Measurements from ENCODE around the gene CHKB. TPM values are rescaled to one million over a fixed set of nuclear protein-coding genes. Genes with fewer than 3 reads are reported as not detected.
A peak's percentile ranks its signal among the peaks of the same experiment; 100 is the strongest.

CHKB gene
- total and polyA plus RNA-seq, 10 of the 15 experiments (the other 5 are each of a cell fraction or from before 2014, with no cell fraction given) = 10.0 to 93.9 (median 57.0) TPM

DNA sequence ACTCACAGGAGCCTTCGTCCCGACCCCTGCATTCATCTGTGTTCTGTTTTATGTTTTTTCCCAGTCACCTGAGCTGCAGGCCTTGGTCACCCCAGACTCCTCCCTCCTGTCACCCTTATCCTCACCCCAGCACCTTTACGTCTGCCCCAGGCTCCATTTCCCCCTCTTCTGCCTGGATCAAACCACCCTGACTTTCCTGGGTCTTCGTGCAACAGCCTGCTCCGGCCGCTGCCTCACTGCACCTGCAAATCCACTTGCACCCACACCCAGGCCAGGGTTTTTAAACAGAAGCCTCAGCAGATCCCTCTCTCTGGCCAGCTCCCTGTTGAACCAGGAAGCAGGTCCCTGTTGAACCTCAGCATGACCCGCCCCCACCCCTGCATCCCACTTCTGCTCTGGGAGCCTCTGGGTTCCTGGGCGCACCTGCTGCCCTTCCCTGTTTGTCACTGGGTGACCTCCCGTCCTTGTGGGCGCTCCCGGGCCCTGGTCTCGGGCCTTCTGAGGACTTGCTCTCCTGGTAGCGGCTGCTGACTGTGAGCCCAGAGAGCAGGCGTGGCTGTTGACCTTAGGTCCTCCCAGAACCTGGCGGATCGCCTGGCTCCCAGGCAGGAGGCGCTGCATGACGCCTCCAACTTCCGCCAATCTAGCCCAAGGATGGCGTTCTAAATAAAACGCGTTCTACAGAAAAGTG lies 30.8 kb upstream of the CHKB start (continued):
- TF ChIP-seq TARDBP (IDR thresholded peaks at IDR 0.05; ENCODE audit: borderline replicate concordance) = no peak

DNA sequence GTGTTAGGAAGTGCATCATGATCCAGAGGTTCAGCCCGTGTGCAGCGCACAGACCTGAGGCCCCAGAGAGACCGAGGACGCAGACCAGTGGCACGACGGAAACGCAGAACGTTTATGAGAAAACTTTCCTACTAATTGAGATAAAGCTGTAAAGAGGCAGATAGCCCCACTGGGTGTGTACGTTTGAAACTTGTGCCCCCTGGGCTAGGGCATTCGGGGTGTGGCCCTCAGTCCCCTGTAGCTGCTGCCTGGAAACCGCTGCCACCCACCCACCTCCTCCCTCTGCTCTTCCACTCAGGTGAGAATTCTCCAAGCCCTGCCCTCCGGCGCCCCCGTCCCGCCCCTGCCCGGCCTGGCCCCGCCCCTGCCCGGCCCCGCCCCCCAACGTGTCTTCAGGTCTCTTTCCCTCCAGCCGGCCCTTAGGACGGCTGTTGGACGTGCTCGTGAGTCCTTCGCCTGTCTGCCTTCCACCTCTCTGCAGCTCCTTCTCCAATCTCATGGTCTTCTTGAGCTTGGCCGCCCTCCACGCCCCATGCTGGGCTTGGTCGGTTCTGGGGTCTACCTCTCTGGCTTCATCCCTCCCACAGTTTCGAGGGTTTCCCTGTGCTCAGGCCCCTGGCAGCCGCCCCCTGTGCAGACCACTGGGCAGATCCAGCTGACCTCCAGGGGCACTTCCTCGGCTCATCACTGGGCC lies 30.0 kb upstream of the CHKB start:
- H3K27me3 ChIP-seq (replicated peaks in 1 of 2; ENCODE audit: control insufficient read depth in 2 of 2, insufficient read depth in 2 of 2, low read length in 1 of 2) = no peaks in the 10 kb centered on the region; a peak in 1 of 4 replicates
- SMC1A ChIA-PET (ENCODE audit: uncharacterized antibody, unreplicated experiment) = interaction anchor here (0.6 kb wide), 1 partner anchor 105 kb away, joined by 3 read pairs; the partner anchor contains the start of genes LMF2 and NCAPH2
- RAD21 ChIA-PET (ENCODE audit: unreplicated experiment) = interaction anchor here (1.2 kb wide), 1 partner anchor 72 kb away, joined by 3 read pairs; no protein-coding TSS in a partner anchor
- no peak overlapping the region for H2AFZ ChIP-seq (ENCODE audit: control insufficient read depth, low read depth, low read length)
- 43% methylated on average over 21 of the region's 31 CpGs for WGBS (ENCODE audit: insufficient coverage, insufficient replicate concordance, low lambda C conversion rate, missing lambda C conversion rate)
- H3K4me1 ChIP-seq (ENCODE audit: control insufficient read depth, insufficient read depth, low read length) = no peaks in the 10 kb centered on the region
- intact Hi-C loops (cut with micrococcal nuclease; ENCODE audit: unreplicated experiment) = no loop called here
- POLR2A ChIA-PET = no interaction called here
- DNase-seq (ENCODE audit: low read depth, low spot score) = no peak
- in situ Hi-C loops (cut with MboI) = loop anchor here (10.0 kb wide), 1 partner anchor 358 kb away; the partner anchor contains the start of gene HDAC10
- CTCF ChIA-PET = interaction anchor here (0.6 to 2.2 kb wide), 2 partner anchors 9 to 118 kb away, joined by 3 to 10 read pairs; no protein-coding TSS in a partner anchor
- ATAC-seq = peak; percentile 83
- H3K9ac ChIP-seq (ENCODE audit: control insufficient read depth, insufficient read depth, low read length) = no peak overlapping the region
- H3K9me3 ChIP-seq (replicated peaks; ENCODE audit: control insufficient read depth, insufficient read depth, low read length) = no peaks in the 10 kb centered on the region
- H3K36me3 ChIP-seq (ENCODE audit: control insufficient read depth in 2 of 2, insufficient read depth in 2 of 2, low read length in 1 of 2) = no peaks in the 10 kb centered on the region
- FAIRE-seq = no peak
- no peak overlapping the region for H3K4me2 ChIP-seq (ENCODE audit: control insufficient read depth, insufficient read depth)
- H3K4me3 ChIP-seq = no peak overlapping the region
- BruUV-seq (replicated peaks) = no TSS peak
- no peaks in the 10 kb centered on the region for H4K20me1 ChIP-seq (ENCODE audit: control insufficient read depth, insufficient read depth)
- H3K79me2 ChIP-seq (ENCODE audit: control insufficient read depth, insufficient read depth, low read length) = no peaks in the 10 kb centered on the region
- H3K27ac ChIP-seq (ENCODE audit: control insufficient read depth, insufficient read depth) = no peak overlapping the region
- TF ChIP-seq EED (IDR thresholded peaks at IDR 0.05; ENCODE audit: low read depth) = no peak
- TF ChIP-seq IKZF1 (conservative IDR thresholded peaks at IDR 0.05) = no peak
- TF ChIP-seq, protein P1, sequence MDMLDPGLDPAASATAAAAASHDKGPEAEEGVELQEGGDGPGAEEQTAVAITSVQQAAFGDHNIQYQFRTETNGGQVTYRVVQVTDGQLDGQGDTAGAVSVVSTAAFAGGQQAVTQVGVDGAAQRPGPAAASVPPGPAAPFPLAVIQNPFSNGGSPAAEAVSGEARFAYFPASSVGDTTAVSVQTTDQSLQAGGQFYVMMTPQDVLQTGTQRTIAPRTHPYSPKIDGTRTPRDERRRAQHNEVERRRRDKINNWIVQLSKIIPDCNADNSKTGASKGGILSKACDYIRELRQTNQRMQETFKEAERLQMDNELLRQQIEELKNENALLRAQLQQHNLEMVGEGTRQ (IDR thresholded peaks at IDR 0.05; ENCODE audit: borderline replicate concordance, low read depth, low read length) = no peak
- no peak for TF ChIP-seq MYB (IDR thresholded peaks at IDR 0.05; ENCODE audit: borderline replicate concordance, low read depth, low read length)
- TF ChIP-seq, protein P2, sequence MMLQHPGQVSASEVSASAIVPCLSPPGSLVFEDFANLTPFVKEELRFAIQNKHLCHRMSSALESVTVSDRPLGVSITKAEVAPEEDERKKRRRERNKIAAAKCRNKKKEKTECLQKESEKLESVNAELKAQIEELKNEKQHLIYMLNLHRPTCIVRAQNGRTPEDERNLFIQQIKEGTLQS (IDR thresholded peaks at IDR 0.05; ENCODE audit: borderline replicate concordance, extremely low read depth, low read depth, low read length) = no peak
- TF ChIP-seq ZNF384 (IDR thresholded peaks at IDR 0.05; ENCODE audit: borderline replicate concordance, low read depth, low read length) = no peak
- TF ChIP-seq POLR2AphosphoS5 (IDR thresholded peaks at IDR 0.05; ENCODE audit: low read length) = no peak
- TF ChIP-seq, protein P3, sequence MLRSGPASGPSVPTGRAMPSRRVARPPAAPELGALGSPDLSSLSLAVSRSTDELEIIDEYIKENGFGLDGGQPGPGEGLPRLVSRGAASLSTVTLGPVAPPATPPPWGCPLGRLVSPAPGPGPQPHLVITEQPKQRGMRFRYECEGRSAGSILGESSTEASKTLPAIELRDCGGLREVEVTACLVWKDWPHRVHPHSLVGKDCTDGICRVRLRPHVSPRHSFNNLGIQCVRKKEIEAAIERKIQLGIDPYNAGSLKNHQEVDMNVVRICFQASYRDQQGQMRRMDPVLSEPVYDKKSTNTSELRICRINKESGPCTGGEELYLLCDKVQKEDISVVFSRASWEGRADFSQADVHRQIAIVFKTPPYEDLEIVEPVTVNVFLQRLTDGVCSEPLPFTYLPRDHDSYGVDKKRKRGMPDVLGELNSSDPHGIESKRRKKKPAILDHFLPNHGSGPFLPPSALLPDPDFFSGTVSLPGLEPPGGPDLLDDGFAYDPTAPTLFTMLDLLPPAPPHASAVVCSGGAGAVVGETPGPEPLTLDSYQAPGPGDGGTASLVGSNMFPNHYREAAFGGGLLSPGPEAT (IDR thresholded peaks at IDR 0.05; ENCODE audit: low read depth) = no peak
- TF ChIP-seq, protein P4, sequence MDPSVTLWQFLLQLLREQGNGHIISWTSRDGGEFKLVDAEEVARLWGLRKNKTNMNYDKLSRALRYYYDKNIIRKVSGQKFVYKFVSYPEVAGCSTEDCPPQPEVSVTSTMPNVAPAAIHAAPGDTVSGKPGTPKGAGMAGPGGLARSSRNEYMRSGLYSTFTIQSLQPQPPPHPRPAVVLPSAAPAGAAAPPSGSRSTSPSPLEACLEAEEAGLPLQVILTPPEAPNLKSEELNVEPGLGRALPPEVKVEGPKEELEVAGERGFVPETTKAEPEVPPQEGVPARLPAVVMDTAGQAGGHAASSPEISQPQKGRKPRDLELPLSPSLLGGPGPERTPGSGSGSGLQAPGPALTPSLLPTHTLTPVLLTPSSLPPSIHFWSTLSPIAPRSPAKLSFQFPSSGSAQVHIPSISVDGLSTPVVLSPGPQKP (IDR thresholded peaks at IDR 0.05; ENCODE audit: low read depth, low read length) = no peak
- TF ChIP-seq, protein P5, sequence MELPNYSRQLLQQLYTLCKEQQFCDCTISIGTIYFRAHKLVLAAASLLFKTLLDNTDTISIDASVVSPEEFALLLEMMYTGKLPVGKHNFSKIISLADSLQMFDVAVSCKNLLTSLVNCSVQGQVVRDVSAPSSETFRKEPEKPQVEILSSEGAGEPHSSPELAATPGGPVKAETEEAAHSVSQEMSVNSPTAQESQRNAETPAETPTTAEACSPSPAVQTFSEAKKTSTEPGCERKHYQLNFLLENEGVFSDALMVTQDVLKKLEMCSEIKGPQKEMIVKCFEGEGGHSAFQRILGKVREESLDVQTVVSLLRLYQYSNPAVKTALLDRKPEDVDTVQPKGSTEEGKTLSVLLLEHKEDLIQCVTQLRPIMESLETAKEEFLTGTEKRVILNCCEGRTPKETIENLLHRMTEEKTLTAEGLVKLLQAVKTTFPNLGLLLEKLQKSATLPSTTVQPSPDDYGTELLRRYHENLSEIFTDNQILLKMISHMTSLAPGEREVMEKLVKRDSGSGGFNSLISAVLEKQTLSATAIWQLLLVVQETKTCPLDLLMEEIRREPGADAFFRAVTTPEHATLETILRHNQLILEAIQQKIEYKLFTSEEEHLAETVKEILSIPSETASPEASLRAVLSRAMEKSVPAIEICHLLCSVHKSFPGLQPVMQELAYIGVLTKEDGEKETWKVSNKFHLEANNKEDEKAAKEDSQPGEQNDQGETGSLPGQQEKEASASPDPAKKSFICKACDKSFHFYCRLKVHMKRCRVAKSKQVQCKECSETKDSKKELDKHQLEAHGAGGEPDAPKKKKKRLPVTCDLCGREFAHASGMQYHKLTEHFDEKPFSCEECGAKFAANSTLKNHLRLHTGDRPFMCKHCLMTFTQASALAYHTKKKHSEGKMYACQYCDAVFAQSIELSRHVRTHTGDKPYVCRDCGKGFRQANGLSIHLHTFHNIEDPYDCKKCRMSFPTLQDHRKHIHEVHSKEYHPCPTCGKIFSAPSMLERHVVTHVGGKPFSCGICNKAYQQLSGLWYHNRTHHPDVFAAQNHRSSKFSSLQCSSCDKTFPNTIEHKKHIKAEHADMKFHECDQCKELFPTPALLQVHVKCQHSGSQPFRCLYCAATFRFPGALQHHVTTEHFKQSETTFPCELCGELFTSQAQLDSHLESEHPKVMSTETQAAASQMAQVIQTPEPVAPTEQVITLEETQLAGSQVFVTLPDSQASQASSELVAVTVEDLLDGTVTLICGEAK (IDR thresholded peaks at IDR 0.05; ENCODE audit: borderline replicate concordance) = no peak
- no peak for TF ChIP-seq CBFB (IDR thresholded peaks at IDR 0.05; ENCODE audit: low read depth)

Data from GM12878 (cell line).